Esophagus muscularis mucosa (tissue), 4 donors: Measurements from ENCODE around the gene RASD1.

ENCODE experiments used
- CTCF ChIP-seq, 3 experiments: fragments of 200-600 bp in 2 of 3; fragments of 450-650 bp in 1 of 3; sonication (generic) in 2 of 3; IDR thresholded peaks; one replicate each; pipeline ENCODE4 v1.5.1; 2017 to 2019; ENCODE audit warnings: antibody characterized with exemption in 3 of 3, mild to moderate bottlenecking in 2 of 3, moderate library complexity in 1 of 3
- EP300 ChIP-seq: sonication (generic); formaldehyde crosslinking; IDR thresholded peaks from one replicate; pipeline ENCODE4 v1.6.1; 2017; ENCODE audit warnings: antibody characterized with exemption
- POLR2AphosphoS5 ChIP-seq, 2 donors: sonication (generic); formaldehyde crosslinking; IDR thresholded peaks; one replicate each; pipeline ENCODE4 v1.6.1; 2017; ENCODE audit warnings: antibody characterized with exemption in 2 of 2

- no peak for TF ChIP-seq CTCF (IDR thresholded peaks at IDR 0.05)
- no peak for TF ChIP-seq EP300
- TF ChIP-seq POLR2AphosphoS5 (IDR thresholded peaks at IDR 0.05), result no peak
Measured at GRCh38 chr17:17540278-17540906, 44.2 kb upstream of the RASD1 start.
